Skin of body (tissue), 2 donors: ENCODE measurements around the gene ADAT1. TPM values are rescaled to one million over a fixed set of nuclear protein-coding genes. Genes with fewer than 3 reads are reported as not detected.

Experiments
- DNase-seq: peaks from one replicate; lab custom pipeline; 2025; lab: John Stamatoyannopoulos, UW
- total RNA-seq: library from RNA; depleted of rRNA; stranded (reverse); fragments of >200 nt; gene quantifications from one replicate; pipeline ENCODE4 v1.2.3, GENCODE V29; 2014

ADAT1 gene
- total RNA-seq, 1 donor from 2014 or later = 30.3 TPM

DNA sequence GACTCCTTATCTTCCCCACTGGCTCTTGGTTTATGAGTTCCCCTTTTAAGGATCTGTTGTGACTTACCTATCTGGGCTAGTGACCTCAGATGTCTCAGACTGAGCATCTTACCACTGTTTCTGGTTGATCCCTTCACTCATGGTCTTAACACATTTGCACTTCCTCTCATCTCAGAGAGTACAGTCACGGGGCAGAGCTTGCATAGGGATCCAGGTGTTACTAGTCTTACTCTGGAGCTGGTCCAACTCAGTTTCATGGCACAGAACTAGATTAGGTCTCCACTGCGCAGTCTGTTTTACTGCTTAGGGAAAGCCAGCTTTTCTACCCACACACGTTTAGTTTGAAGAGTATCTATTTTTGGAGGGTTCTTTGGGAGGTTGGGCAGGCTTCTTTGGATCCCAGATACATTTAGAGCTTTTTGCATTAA lies 46.7 kb downstream of the ADAT1 start:
- DNase-seq = no peak

DNA sequence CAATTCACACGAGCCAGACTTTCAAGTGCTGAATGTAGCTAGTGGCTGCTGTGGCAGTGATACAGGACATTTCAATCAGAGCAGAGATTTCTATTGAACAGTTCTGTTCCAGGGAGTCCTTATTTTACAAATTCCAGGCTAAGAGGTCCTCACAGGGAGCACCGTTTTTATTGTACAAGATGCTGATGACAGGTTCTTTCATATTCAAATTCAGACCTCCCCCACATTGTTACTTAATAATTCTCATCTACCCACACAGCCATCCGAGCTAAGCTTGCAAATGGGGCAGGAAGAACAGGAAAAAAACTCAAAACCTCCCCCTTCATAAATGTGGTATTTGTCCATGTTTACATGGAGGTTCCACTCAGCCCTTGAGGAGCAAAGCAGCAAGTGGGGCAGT lies 47.1 kb downstream of the ADAT1 start:
- no peak for DNase-seq

DNA sequence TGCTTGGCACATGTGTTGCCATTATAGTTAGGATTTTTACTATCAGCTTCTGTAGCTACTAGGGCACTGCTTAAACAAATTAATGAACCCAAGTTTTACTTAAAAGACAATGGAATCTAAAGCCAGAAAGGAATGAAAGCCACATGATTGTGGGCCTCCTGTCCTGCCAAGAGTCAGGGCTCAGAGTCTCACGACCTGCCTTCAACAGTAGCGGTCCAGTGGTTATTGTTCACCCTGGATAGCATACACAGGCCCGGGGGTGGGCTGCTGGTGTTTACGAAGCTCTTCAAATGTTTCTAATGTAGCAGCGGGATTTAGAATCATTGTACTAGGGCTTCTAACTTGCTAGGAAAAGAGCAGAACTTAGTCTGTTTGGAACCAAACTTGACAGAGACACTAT lies 49.1 kb downstream of the ADAT1 start:
- no peak for DNase-seq

DNA sequence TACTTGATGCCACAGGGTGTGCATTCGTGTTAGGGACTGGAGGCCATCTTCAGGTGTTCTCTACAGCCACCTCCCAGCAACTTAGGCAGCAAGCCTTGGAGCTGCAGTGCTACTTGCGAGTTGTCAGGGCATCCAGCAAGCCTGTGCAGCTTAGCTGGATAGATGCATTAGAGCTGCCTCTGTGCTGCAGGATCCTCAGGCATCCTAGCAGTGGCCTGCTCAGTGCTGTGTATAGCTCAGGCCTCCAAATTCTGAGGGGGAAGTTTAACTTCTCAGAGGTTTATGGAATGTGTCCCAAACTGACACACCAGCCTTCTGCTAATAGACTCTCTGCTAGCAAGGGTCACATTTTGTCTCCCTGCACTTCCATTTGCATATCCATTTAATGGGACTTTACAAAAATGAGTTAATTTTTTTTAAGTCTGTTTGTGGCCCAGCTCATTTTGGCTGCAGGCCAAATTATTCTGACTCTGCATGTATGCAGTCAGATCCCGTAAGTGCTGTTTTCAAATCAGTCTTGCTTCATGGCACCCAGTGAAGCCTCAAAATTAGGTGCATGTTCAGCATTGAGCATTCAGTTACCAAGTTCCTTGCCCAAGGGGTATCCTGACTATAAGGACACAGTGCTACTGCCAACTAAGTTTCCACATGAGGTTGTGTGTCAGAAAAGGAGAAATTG lies 50.1 kb downstream of the ADAT1 start:
- DNase-seq = no peak

GRCh38 chr16:75570396-75571065 lies 52.5 kb downstream of the ADAT1 start:
- no peak for DNase-seq

GRCh38 chr16:75567911-75568310 lies 55.2 kb downstream of the ADAT1 start:
- DNase-seq = no peak

GRCh38 chr16:75566758-75567255 lies 56.3 kb downstream of the ADAT1 start:
- DNase-seq = no peak

DNA sequence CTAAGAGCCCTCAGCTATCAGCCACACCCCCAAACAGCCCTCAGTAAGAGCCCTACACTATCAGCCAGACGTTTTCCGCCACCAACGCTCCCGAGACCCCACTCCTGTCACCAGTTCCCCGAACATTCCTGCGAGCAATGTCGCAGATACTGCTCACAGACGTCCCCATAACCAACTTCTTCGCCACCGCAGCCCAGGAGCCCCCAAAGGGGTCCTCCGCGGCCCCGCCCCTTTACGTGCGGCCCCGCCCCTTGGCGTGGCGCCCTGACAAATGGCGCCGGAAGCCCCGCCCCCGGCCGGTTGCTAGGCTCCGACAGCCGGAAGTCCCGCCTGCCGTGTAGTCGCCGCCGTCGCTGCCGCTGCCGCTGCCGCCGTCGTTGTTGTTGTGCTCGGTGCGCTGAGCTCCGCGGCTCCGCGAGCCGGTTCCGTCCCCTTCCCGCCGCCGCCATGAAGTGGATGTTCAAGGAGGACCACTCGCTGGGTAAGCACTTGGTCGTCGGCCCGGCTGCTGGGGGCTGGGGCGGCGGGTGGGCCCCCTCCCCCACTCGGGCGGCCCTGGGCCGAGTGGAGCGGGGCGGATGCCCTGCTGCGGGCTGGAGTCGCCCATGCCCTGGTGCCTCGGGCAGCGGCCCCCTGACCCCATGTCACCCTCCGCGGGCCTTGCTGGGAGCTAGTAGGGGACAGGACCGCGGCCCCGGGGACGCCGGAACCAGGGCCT lies 56.9 kb downstream of the ADAT1 start, which contains the start of gene GABARAPL2:
TSS of gene GABARAPL2 (plus strand) at position 340 of the 718 bp plus-strand sequence. CDS start at position 448, 108 bp downstream.
- DNase-seq = peak; percentile 83

DNA sequence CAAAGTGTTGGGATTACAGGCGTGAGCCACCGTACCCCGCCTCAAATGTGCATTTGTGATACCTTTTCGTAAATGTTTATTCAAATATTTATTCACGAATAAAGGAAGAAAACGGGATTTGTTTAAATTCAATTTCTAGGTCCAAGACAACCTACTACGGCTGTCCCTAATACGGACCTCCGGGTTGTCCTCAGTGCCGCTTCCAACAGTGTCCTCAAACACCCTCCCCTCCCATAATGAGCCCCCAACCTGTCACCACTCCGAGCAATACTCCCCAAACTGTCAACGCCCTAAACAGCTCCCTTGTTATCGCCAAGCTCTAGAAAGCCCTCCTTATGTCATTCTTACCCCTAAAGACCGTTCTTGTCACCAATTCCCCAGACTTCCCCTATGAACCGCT lies 57.4 kb downstream of the ADAT1 start:
- DNase-seq = peak; percentile 63

DNA sequence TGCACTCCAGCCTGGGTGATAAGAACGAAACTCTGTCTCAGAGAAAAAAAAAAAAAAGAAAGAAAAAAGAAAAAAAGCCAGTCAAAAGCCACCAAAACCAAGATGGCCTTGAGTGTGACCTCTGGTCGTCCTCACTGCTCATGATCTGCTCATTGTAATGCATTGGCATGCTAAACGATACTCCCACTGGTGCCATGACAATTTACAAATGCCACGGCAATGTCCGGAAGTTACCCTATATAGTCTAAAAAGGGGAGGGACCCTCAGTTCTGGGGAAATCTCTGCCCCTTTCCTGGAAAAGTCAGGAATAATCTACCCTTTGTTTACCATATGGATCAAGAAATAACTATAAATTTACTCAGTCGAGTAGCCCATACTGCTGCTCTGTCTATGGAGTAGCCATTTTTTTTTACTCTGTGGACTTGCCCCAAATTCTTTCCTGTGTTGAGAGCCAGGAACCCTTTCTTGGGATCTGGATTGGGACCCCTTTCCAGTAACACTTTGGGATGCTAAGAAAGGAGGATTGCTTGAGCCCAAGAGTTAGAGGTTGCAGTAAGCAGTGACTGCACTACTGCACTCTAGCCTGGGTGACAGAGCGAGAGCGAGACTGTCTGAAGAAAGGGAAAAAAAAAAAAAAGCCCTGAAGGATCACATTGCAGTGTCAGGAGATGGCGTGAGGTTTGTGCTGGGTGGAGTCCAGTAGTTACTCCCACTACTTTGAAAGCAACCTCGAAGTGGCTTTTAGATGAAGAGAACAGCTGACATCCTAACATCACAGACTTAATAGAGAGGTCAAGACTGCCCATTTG lies 63.3 kb downstream of the ADAT1 start:
- no peak for DNase-seq

GRCh38 chr16:75558846-75559401 lies 64.2 kb downstream of the ADAT1 start:
- no peak for DNase-seq

DNA sequence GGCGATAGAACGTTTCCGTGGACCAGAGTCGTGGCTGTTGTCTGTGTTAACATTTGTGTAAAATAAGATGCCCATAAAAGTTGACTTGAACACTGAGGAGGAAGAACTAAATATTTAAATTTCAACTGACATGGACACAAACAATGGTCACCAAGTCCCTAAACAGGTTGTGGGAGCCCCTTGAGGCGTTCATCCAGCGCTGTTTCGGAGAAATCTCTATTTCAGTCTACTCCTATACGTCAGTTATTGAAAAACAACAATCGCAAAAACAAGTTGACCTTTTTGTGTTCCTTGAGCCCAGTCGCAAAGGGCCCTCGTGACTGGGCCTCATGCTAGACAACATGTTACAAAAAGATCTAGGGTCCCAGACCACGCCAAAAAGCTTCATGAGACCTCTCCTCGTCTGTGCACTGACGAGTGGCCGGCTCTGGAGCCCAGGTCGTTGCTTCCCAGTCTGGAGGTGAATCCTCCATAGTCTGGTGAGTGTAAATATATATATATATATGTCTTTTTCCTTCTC lies 66.6 kb downstream of the ADAT1 start:
- DNase-seq = no peak

- DNase-seq = peak; percentile 87
These were observed 67.2 kb downstream of the ADAT1 start, which contains the start of gene TMEM231 for GRCh38 chr16:75555707-75556430. Gene TMEM231, minus strand, starts transcription at chr16:75556252. Its CDS starts 43 bp downstream, at chr16:75556209.

DNA sequence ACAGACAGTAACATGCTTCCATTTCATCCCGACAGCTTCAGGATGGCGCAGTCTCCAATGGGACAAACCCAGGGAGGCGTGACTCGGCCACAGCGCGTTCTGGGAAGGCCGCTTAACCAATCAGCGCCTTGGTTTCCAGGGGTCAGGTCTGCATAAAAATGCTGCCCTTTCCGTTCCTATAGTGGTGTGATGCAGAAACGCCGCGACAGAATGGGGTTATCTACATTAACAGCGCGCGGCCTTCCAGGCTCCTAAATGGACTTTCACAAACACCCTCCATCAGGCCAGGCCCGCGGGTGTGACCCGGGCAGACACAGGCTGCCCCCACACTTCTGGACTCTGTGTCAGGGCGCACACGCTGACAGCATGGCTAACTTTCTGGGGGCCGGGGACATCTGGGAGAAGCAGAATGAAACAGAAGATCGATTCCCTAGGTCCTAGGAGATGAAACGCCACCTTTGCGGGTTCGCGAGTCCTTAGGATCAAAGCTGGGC lies 67.8 kb downstream of the ADAT1 start:
- peak; percentile 79 for DNase-seq

DNA sequence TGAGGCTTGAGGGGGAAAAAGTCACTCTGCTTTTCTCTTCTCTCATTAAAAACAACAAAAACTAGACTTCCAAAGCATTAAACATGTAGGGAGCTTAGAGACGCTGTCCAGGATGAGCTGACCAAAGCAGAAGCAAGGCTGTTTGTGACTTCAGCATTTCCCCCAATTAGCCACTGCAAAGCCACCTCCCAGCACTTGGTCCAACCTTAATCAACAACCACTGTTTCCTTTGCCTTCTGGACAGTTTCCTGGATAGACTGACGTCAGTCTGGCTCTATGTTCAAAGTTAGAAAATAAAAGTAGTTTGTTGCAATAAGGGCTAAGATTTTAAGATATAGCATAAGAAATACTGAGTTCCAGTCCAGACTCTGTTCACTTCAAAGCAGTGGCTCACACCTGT lies 70.1 kb downstream of the ADAT1 start:
- no peak for DNase-seq

DNA sequence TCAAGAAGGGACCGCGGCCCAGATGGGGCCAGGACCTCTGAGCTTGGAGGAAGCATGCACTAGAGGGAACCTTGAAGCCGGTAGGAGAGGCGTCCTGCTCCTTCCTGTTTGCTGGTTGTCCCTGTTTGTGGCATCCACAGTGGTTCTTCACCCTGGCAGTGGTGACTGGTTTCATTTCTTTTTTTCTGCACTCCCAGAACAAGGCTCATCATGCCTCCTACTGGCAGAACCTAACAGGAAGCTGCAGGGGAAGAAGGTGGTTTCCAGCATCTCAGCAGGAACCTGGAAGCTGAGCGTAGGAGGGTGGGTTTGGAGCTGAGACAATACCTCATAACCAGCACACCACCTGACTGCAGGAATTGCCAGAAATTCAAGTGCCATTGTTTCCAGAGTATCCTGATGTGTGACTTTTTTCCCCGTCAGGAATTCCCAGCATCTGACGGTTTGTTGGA lies 72.8 kb downstream of the ADAT1 start:
- DNase-seq = no peak
